H1 (cell line): ENCODE measurements around the gene SLC25A53. TPM values are rescaled to one million over a fixed set of nuclear protein-coding genes. Genes with fewer than 3 reads are reported as not detected.

Experiments used
- CTCF ChIA-PET: fragments of 300-600 bp; sonication (Branson Sonifier 250); formaldehyde crosslinking; loops from one replicate; lab custom pipeline; 2021; ENCODE audit not compliant: partially characterized antibody; lab: Charles Lee
- POLR2A ChIA-PET: fragments of 300-600 bp; sonication (Branson Sonifier 250); formaldehyde crosslinking; loops from one replicate; lab custom pipeline; 2021; ENCODE audit warnings: inconsistent platforms; ENCODE audit not compliant: partially characterized antibody; lab: Charles Lee
- DNase-seq, 2 experiments: peaks; one replicate each; pipeline versions ENCODE4 v3.0.0 to v3.0.0-alpha.2; 2010 to 2022; ENCODE audit warnings: low spot score in 2 of 2, low read depth in 1 of 2, mixed read lengths in 1 of 2
- FAIRE-seq: peaks from 2 replicates; lab custom pipeline; 2011; peaks lifted over from hg19 to GRCh38; lab: Jason Lieb, UNC
- H2AFZ ChIP-seq: 2 replicates; pipeline ENCODE4 v1.8.1; 2012; ENCODE audit warnings: low read length, inconsistent platforms
- H2AK5ac ChIP-seq: 2 replicates; pipeline ENCODE4 v1.6.1; 2013; ENCODE audit warnings: low read depth, low read length
- H2BK120ac ChIP-seq: replicated peaks from 2 replicates; pipeline ENCODE3; 2013; ENCODE audit warnings: low read depth, low read length, inconsistent platforms
- H2BK12ac ChIP-seq: 2 replicates; pipeline ENCODE4 v1.6.1; 2013; ENCODE audit warnings: low read depth, low read length
- H2BK15ac ChIP-seq: 2 replicates; pipeline ENCODE4 v1.6.1; 2013; ENCODE audit warnings: low read length
- H2BK20ac ChIP-seq: 2 replicates; pipeline ENCODE4 v1.6.1; 2013; ENCODE audit warnings: low read length
- H2BK5ac ChIP-seq: 2 replicates; pipeline ENCODE4 v1.6.1; 2013; ENCODE audit warnings: low read depth, low read length
- H3K14ac ChIP-seq: 2 replicates; pipeline ENCODE4 v1.6.1; 2013; ENCODE audit warnings: inconsistent platforms; ENCODE audit not compliant: insufficient read length
- H3K18ac ChIP-seq: 2 replicates; pipeline ENCODE4 v1.6.1; 2013; ENCODE audit warnings: low read length; ENCODE audit errors: extremely low read depth
- H3K23ac ChIP-seq: 2 replicates; pipeline ENCODE4 v1.6.1; 2013; ENCODE audit warnings: inconsistent platforms; ENCODE audit not compliant: insufficient read length
- H3K23me2 ChIP-seq: 2 replicates; pipeline ENCODE4 v1.6.1; 2013; ENCODE audit warnings: low read depth, low read length
- H3K27ac ChIP-seq: 2 replicates; pipeline ENCODE4 v1.6.1; 2011; ENCODE audit warnings: low read depth, low read length, inconsistent platforms
- H3K27me3 ChIP-seq, 4 experiments: replicated peaks in 1 of 4; 1 replicate in 1 of 4; 2 replicates in 3 of 4; pipeline versions ENCODE4 v1.6.1 to v1.8.1; 2011 to 2013; ENCODE audit warnings: low read length in 3 of 4, mild to moderate bottlenecking in 3 of 4, inconsistent platforms in 2 of 4, mixed read lengths in 2 of 4, moderate library complexity in 1 of 4; ENCODE audit not compliant: control insufficient read depth in 3 of 4, insufficient read depth in 3 of 4; ENCODE audit errors: extremely low read depth in 1 of 4
- H3K36me3 ChIP-seq, 4 experiments: 2 replicates each; pipeline versions ENCODE4 v1.6.1 to v1.8.1; 2011 to 2013; ENCODE audit warnings: mild to moderate bottlenecking in 4 of 4, low read length in 3 of 4, moderate library complexity in 2 of 4, control low read depth in 1 of 4, inconsistent platforms in 1 of 4; ENCODE audit not compliant: insufficient read depth in 4 of 4, control insufficient read depth in 2 of 4
- H3K4ac ChIP-seq: replicated peaks from 2 replicates; pipeline ENCODE3; 2013; ENCODE audit warnings: low read length, low read depth, mixed read lengths, inconsistent platforms; ENCODE audit not compliant: insufficient read length
- H3K4me1 ChIP-seq, 4 experiments: replicated peaks in 1 of 4; 1 replicate in 1 of 4; 2 replicates in 3 of 4; pipeline versions ENCODE4 v1.6.1 to v1.8.1; 2011 to 2013; ENCODE audit warnings: low read length in 3 of 4, inconsistent platforms in 2 of 4, mixed read lengths in 1 of 4; ENCODE audit not compliant: insufficient read depth in 4 of 4, control insufficient read depth in 3 of 4
- H3K4me2 ChIP-seq, 2 experiments: 2 replicates each; pipeline versions ENCODE4 v1.6.1 to v1.8.1; 2011 to 2013; ENCODE audit warnings: low read depth in 2 of 2, low read length in 2 of 2, control low read depth in 1 of 2, inconsistent platforms in 1 of 2, mild to moderate bottlenecking in 1 of 2; ENCODE audit not compliant: insufficient read depth in 1 of 2
- H3K4me3 ChIP-seq, 4 experiments: fragments of 200-600, 300-600 bp in 1 of 4; sonication (generic), shearing (Covaris generic), sonication (Bioruptor Twin) in 1 of 4; 2 replicates each; pipeline versions ENCODE4 v1.5.1 to v1.8.1; 2011 to 2016; ENCODE audit warnings: low read length in 4 of 4, low read depth in 3 of 4, control low read depth in 2 of 4, inconsistent platforms in 2 of 4, mild to moderate bottlenecking in 2 of 4, mixed read lengths in 1 of 4, moderate library complexity in 1 of 4; ENCODE audit not compliant: insufficient read depth in 2 of 4; ENCODE audit errors: extremely low read depth in 1 of 4
- H3K56ac ChIP-seq: replicated peaks from 2 replicates; pipeline ENCODE3; 2013; ENCODE audit warnings: low read depth, mild to moderate bottlenecking, mixed read lengths, low read length, inconsistent platforms; ENCODE audit not compliant: insufficient read length
- H3K79me1 ChIP-seq: 2 replicates; pipeline ENCODE4 v1.6.1; 2013; ENCODE audit warnings: low read depth, low read length, control low read depth
- H3K79me2 ChIP-seq, 2 experiments: 2 replicates each; pipeline versions ENCODE4 v1.6.1 to v1.8.1; 2012 to 2013; ENCODE audit warnings: low read length in 2 of 2, mild to moderate bottlenecking in 2 of 2, inconsistent platforms in 1 of 2; ENCODE audit not compliant: insufficient read depth in 2 of 2, control insufficient read depth in 1 of 2
- H3K9ac ChIP-seq, 4 experiments: replicated peaks in 1 of 4; 1 replicate in 1 of 4; 2 replicates in 3 of 4; pipeline versions ENCODE4 v1.6.1 to v1.8.1; 2011 to 2013; ENCODE audit warnings: low read depth in 3 of 4, low read length in 3 of 4, control low read depth in 2 of 4, mild to moderate bottlenecking in 2 of 4, moderate library complexity in 2 of 4, inconsistent platforms in 1 of 4; ENCODE audit errors: extremely low read depth in 1 of 4
- H3K9me3 ChIP-seq, 2 experiments: 2 replicates each; pipeline versions ENCODE4 v1.6.1 to v1.8.1; 2012 to 2013; ENCODE audit warnings: mild to moderate bottlenecking in 2 of 2, moderate library complexity in 2 of 2, control low read depth in 1 of 2, inconsistent platforms in 1 of 2, low read depth in 1 of 2, low read length in 1 of 2, mixed read lengths in 1 of 2; ENCODE audit not compliant: insufficient read depth in 2 of 2
- H4K20me1 ChIP-seq, 2 experiments: replicated peaks in 1 of 2; 2 replicates each; pipeline versions ENCODE3 to v1.8.1; 2011 to 2013; ENCODE audit warnings: inconsistent platforms in 2 of 2, low read length in 2 of 2, mild to moderate bottlenecking in 1 of 2; ENCODE audit not compliant: insufficient read depth in 2 of 2, control insufficient read depth in 1 of 2
- H4K5ac ChIP-seq: 2 replicates; pipeline ENCODE4 v1.6.1; 2013; ENCODE audit warnings: low read length, low read depth, mixed read lengths, inconsistent platforms; ENCODE audit not compliant: insufficient read length
- H4K8ac ChIP-seq: 2 replicates; pipeline ENCODE4 v1.8.0; 2013; ENCODE audit warnings: mild to moderate bottlenecking, moderate library complexity, low read length, inconsistent platforms; ENCODE audit not compliant: insufficient read depth; ENCODE audit errors: extremely low read depth
- H4K91ac ChIP-seq: replicated peaks from 2 replicates; pipeline ENCODE3; 2013; ENCODE audit warnings: low read length, mixed read lengths, inconsistent platforms; ENCODE audit not compliant: insufficient read length
- ATF3 ChIP-seq: IDR thresholded peaks from 2 replicates; pipeline ENCODE4 v1.6.1; 2011; ENCODE audit warnings: low read depth, mild to moderate bottlenecking, low read length; ENCODE audit not compliant: insufficient read depth
- BCL11A ChIP-seq, 2 experiments: IDR thresholded peaks; one replicate each; pipeline ENCODE4 v1.6.1; 2011; ENCODE audit warnings: low read depth in 2 of 2, low read length in 2 of 2, mild to moderate bottlenecking in 2 of 2
- CREB1 ChIP-seq: IDR thresholded peaks from 2 replicates; pipeline ENCODE4 v1.6.1; 2012; ENCODE audit warnings: inconsistent platforms
- GTF2F1 ChIP-seq: IDR thresholded peaks from 2 replicates; pipeline ENCODE4 v1.6.1; 2012; ENCODE audit warnings: low read depth, low read length, improper control_type of control experiment, borderline replicate concordance
- MAX ChIP-seq: IDR thresholded peaks from 2 replicates; pipeline ENCODE4 v1.6.1; 2012; ENCODE audit warnings: inconsistent platforms
- PHF8 ChIP-seq: fragments of 200-600 bp; sonication (generic); conservative IDR thresholded peaks from 2 replicates; pipeline ENCODE4 v1.7.1; 2012; ENCODE audit warnings: low read depth, mild to moderate bottlenecking, inconsistent platforms, low read length, moderate library complexity
- POLR2AphosphoS5 ChIP-seq: IDR thresholded peaks from 2 replicates; pipeline ENCODE4 v1.6.1; 2011; ENCODE audit warnings: low read depth, low read length
- RBBP5 ChIP-seq: IDR thresholded peaks from 2 replicates; pipeline ENCODE4 v1.7.1; 2012; ENCODE audit warnings: low read depth, mild to moderate bottlenecking, inconsistent platforms, low read length, moderate library complexity, borderline replicate concordance
- SUZ12 ChIP-seq: fragments of 200-600 bp; sonication (generic); IDR thresholded peaks from 2 replicates; pipeline ENCODE4 v1.6.1; 2012; ENCODE audit warnings: mild to moderate bottlenecking, inconsistent platforms, low read length, moderate library complexity, mixed read lengths
- TCF12 ChIP-seq: IDR thresholded peaks from 2 replicates; pipeline ENCODE4 v1.6.1; 2011; ENCODE audit warnings: low read depth, mild to moderate bottlenecking, low read length
- WGBS, 2 experiments: shearing (Covaris generic) in 1 of 2; methylation state at CpG; one replicate each; pipeline versions ENCODE4 v1.1.6 to v1.1.7; 2013 to 2015; ENCODE audit warnings: low lambda C conversion rate in 2 of 2, mixed read lengths in 2 of 2, inconsistent platforms in 1 of 2, low coverage in 1 of 2, missing lambda C conversion rate in 1 of 2; ENCODE audit not compliant: insufficient replicate concordance in 2 of 2, insufficient coverage in 1 of 2, insufficient read length in 1 of 2; ENCODE audit errors: extremely low coverage in 1 of 2, missing lambda C conversion rate in 1 of 2; 5-methylcytosine and 5-hydroxymethylcytosine counted together
- polyA plus RNA-seq, 7 experiments: library from polyadenylated mRNA; depleted of rRNA in 3 of 7; stranded (reverse) in 5 of 7; unstranded in 2 of 7; fragments of >200 nt in 5 of 7; fragments of 200-250 nt in 2 of 7; gene quantifications; 1 replicate in 5 of 7; 2 replicates in 1 of 7; 4 replicates in 1 of 7; pipeline versions ENCODE4 v1.2.1 to v1.2.3, GENCODE V29; 2011 to 2013; ENCODE audit warnings: missing spikeins in 2 of 7, mixed read lengths in 2 of 7
- total RNA-seq: library from RNA; stranded (reverse); fragmentation: NEBNext Ultra II Directional; extraction: Animal tissue kit (Norgen Biotek cat#: 25700); gene quantifications from 2 replicates; pipeline ENCODE4 v1.2.1, GENCODE V29; 2021
- TF ChIP-seq, protein P1 (sequence below): IDR thresholded peaks from 2 replicates; pipeline ENCODE4 v1.6.1; 2011; ENCODE audit warnings: low read length, improper control_type of control experiment

SLC25A53 gene
- total and polyA plus RNA-seq, 2 of the 8 experiments (the other 6 are each of a cell fraction or from before 2014, with no cell fraction given) = 2.4 to 4.2 TPM

DNA sequence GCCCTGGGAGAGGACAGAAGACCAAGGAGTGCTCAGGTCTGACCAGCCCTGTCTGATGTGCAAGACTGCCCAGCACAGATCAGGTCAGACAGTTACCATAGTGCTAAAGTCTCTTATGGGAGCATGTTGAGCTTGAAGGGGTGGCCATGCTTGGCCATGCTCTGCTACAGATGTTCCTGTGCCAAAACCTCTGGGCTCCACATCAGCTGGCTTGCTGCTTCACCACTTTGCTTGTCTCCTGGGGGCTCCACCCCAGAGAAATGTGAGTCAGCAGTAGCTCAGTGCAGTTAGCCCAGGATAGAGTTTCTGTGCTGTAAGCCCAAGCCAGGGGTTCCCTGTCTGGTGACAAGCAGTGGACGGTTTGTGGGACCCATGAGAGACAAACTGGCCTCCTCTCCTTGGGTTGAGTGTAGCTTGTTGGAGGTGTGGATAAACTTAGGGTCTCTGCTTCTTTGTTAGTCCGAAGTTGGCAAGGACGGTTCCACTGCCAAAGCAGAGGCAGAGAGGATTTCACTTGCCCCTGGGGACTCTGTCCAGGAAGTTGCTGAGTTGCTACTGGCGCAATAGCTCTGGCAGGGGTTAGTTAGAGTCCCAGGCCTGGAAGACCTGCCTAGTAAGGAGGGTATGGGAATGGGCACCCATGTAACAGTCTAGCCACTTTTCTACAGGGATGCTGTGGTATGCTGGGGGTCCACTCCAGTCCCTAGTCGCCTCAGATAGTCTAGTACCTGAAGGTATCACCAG lies 72.1 kb downstream of the SLC25A53 start:
- Histone ChIP-seq H2BK20ac (no peak overlapping the region), H3K27ac (no peak overlapping the region), H3K56ac (no peak overlapping the region), H3K14ac (no peak overlapping the region), H3K4ac (no peak overlapping the region), H2BK5ac (no peak overlapping the region), H4K91ac (no peak overlapping the region), H3K27me3 (no peaks in the 10 kb centered on the region), H4K20me1 (no peaks in the 10 kb centered on the region), H3K79me1 (no peaks in the 10 kb centered on the region), H3K9ac (no peak overlapping the region), H3K23me2 (no peaks in the 10 kb centered on the region), H3K36me3 (no peaks in the 10 kb centered on the region), H3K4me1 (no peaks in the 10 kb centered on the region), H2BK12ac (no peak overlapping the region), H2AK5ac (no peak overlapping the region), H2AFZ (no peak overlapping the region), H2BK120ac (no peak overlapping the region), H3K4me2 (no peak overlapping the region), H4K8ac (no peak overlapping the region; the same call in 1 of the 2 replicates), H3K18ac (no peak overlapping the region), H4K5ac (no peak overlapping the region), H3K23ac (no peak overlapping the region), H3K4me3 (no peak overlapping the region), H2BK15ac (no peak overlapping the region), H3K79me2 (no peaks in the 10 kb centered on the region), H3K9me3 (no peaks in the 10 kb centered on the region)
- FAIRE-seq = no peak
- ChIA-PET CTCF (interaction anchor here (1.7 kb wide), 1 partner anchor 16 kb away, joined by 3 read pairs; no protein-coding TSS in a partner anchor), POLR2A (interaction anchor here (1.4 kb wide), 1 partner anchor 28 kb away, joined by 3 read pairs; the partner anchor contains the start of gene ZCCHC18)
- WGBS, 2 experiments = 97% methylated on average over 3 of the region's 5 CpGs; no CpG with 5 or more reads in 1 of the 2 experiments
- no peak for DNase-seq
- no peak for TF ChIP-seq TCF12
- TF ChIP-seq BCL11A (IDR thresholded peaks at IDR 0.05; ENCODE audit: low read depth in 2 of 2, low read length in 2 of 2) = no peak
- TF ChIP-seq GTF2F1 = no peak
- TF ChIP-seq MAX = no peak
- no peak for TF ChIP-seq RBBP5
- TF ChIP-seq CREB1 = no peak
- no peak for TF ChIP-seq ATF3
- TF ChIP-seq POLR2AphosphoS5 = no peak
- TF ChIP-seq PHF8 = no peak
- TF ChIP-seq SUZ12 = no peak
- TF ChIP-seq, protein P1, sequence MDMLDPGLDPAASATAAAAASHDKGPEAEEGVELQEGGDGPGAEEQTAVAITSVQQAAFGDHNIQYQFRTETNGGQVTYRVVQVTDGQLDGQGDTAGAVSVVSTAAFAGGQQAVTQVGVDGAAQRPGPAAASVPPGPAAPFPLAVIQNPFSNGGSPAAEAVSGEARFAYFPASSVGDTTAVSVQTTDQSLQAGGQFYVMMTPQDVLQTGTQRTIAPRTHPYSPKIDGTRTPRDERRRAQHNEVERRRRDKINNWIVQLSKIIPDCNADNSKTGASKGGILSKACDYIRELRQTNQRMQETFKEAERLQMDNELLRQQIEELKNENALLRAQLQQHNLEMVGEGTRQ = no peak
